ENCODE results near the gene PLA2G15. TPM values are rescaled to one million over a fixed set of nuclear protein-coding genes. Genes with fewer than 3 reads are reported as not detected.

Gene PLA2G15
- total RNA-seq, 1 donor from 2014 or later: 26.8 TPM

DNA sequence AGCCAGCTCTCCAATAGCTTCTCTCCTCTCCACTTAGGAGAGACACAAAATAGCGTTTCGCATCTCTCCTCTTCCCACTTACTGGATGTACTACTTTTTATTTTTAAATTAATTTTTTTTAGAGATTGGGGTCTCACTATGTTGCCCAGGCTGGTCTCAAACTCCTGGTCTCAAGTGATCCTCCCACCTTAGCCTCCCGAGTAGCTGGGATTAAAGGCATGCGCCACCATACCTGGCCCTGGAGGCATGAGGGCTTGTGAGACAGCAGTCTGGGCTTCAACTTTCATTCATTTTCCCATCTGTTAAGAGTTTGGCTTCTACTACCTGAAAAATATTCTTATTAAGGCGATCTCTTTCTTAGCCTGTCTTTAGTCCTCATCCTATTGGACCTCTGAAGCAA is 47.3 kb downstream of the PLA2G15 start:
- TF ChIP-seq EZH2 (IDR thresholded peaks at IDR 0.05; ENCODE audit: insufficient read depth, low read length) (no peak), CTCF (IDR thresholded peaks at IDR 0.05; ENCODE audit: insufficient read depth, low read depth, low read length) (no peak)
- no peaks in the 10 kb centered on the region for H3K9me3 Mint-ChIP-seq (ENCODE audit: unreplicated experiment)
- H3K4me1 Mint-ChIP-seq (ENCODE audit: low read depth, unreplicated experiment): peaks cover 20% of the 10 kb centered on the region
- no peak overlapping the region for H3K9ac ChIP-seq (ENCODE audit: low read length)
- FAIRE-seq (no peak), DNase-seq (ENCODE audit: low read depth) (no peak)
- no peak overlapping the region for H3K4me2 ChIP-seq (ENCODE audit: low read length)
- no peak overlapping the region for H3K27ac ChIP-seq (ENCODE audit: low read depth, low read length)
- H4K20me1 ChIP-seq (ENCODE audit: insufficient read depth, low read length): peaks cover 76% of the 10 kb centered on the region
- no peaks in the 10 kb centered on the region for H3K27me3 Mint-ChIP-seq (ENCODE audit: low read depth, unreplicated experiment)
- no peaks in the 10 kb centered on the region for H3K27me3 ChIP-seq (ENCODE audit: insufficient read depth, low read length)
- H3K27ac Mint-ChIP-seq (ENCODE audit: unreplicated experiment): no peak overlapping the region
- H3K4me1 ChIP-seq (ENCODE audit: insufficient read depth, low read length): peaks cover 17% of the 10 kb centered on the region
- H3K4me3 ChIP-seq (ENCODE audit: insufficient read depth, low read depth, low read length): no peak overlapping the region
- H3K9me3 ChIP-seq (ENCODE audit: insufficient read depth, low read depth, low read length): no peaks in the 10 kb centered on the region
- peaks cover 31% of the 10 kb centered on the region for H3K36me3 ChIP-seq (ENCODE audit: insufficient read depth, low read length)
- peaks cover 28% of the 10 kb centered on the region for H3K79me2 ChIP-seq (ENCODE audit: insufficient read depth, low read length)
- no peak overlapping the region for H3K4me3 Mint-ChIP-seq (ENCODE audit: unreplicated experiment)
- no peak overlapping the region for H2AFZ ChIP-seq (ENCODE audit: low read depth, low read length)
- H3K36me3 Mint-ChIP-seq (ENCODE audit: low read depth, unreplicated experiment): peaks cover 14% of the 10 kb centered on the region

- Mint-ChIP-seq H3K36me3 (ENCODE audit: low read depth, unreplicated experiment) (peaks cover 11% of the 10 kb centered on the region), H3K4me3 (ENCODE audit: unreplicated experiment) (no peak overlapping the region), H3K4me1 (ENCODE audit: low read depth, unreplicated experiment) (peaks cover 40% of the 10 kb centered on the region), H3K9me3 (ENCODE audit: unreplicated experiment) (no peaks in the 10 kb centered on the region), H3K27me3 (ENCODE audit: low read depth, unreplicated experiment) (no peaks in the 10 kb centered on the region), H3K27ac (ENCODE audit: unreplicated experiment) (no peak overlapping the region)
- Histone ChIP-seq H3K9ac (ENCODE audit: low read length) (no peak overlapping the region), H3K4me3 (ENCODE audit: insufficient read depth, low read depth, low read length) (no peak overlapping the region), H3K27me3 (ENCODE audit: insufficient read depth, low read length) (no peaks in the 10 kb centered on the region), H3K27ac (ENCODE audit: low read depth, low read length) (no peak overlapping the region), H4K20me1 (ENCODE audit: insufficient read depth, low read length) (peaks cover 79% of the 10 kb centered on the region), H3K4me2 (ENCODE audit: low read length) (no peak overlapping the region), H3K9me3 (ENCODE audit: insufficient read depth, low read depth, low read length) (no peaks in the 10 kb centered on the region), H3K4me1 (ENCODE audit: insufficient read depth, low read length) (peaks cover 13% of the 10 kb centered on the region), H3K36me3 (ENCODE audit: insufficient read depth, low read length) (peaks cover 58% of the 10 kb centered on the region), H2AFZ (ENCODE audit: low read depth, low read length) (no peak overlapping the region), H3K79me2 (ENCODE audit: insufficient read depth, low read length) (peaks cover 24% of the 10 kb centered on the region)
- TF ChIP-seq EZH2 (IDR thresholded peaks at IDR 0.05; ENCODE audit: insufficient read depth, low read length): no peak
- TF ChIP-seq CTCF (IDR thresholded peaks at IDR 0.05; ENCODE audit: insufficient read depth, low read depth, low read length): no peak
- DNase-seq (ENCODE audit: low read depth) (no peak), FAIRE-seq (no peak)
Measured at GRCh38 chr16:68296291-68296690, 51.1 kb downstream of the PLA2G15 start.

- H4K20me1 ChIP-seq (ENCODE audit: insufficient read depth, low read length): peaks cover 76% of the 10 kb centered on the region
- H3K9ac ChIP-seq (ENCODE audit: low read length): no peak overlapping the region
- H3K79me2 ChIP-seq (ENCODE audit: insufficient read depth, low read length): peaks cover 20% of the 10 kb centered on the region
- no peak overlapping the region for H3K27ac Mint-ChIP-seq (ENCODE audit: unreplicated experiment)
- FAIRE-seq: no peak
- no peak overlapping the region for H3K4me3 ChIP-seq (ENCODE audit: insufficient read depth, low read depth, low read length)
- peaks cover 59% of the 10 kb centered on the region for H3K36me3 ChIP-seq (ENCODE audit: insufficient read depth, low read length)
- H2AFZ ChIP-seq (ENCODE audit: low read depth, low read length): no peak overlapping the region
- no peak for DNase-seq (ENCODE audit: low read depth)
- no peak for TF ChIP-seq EZH2 (IDR thresholded peaks at IDR 0.05; ENCODE audit: insufficient read depth, low read length)
- TF ChIP-seq CTCF (IDR thresholded peaks at IDR 0.05; ENCODE audit: insufficient read depth, low read depth, low read length): no peak
- H3K9me3 Mint-ChIP-seq (ENCODE audit: unreplicated experiment): no peaks in the 10 kb centered on the region
- no peak overlapping the region for H3K4me2 ChIP-seq (ENCODE audit: low read length)
- no peaks in the 10 kb centered on the region for H3K27me3 Mint-ChIP-seq (ENCODE audit: low read depth, unreplicated experiment)
- H3K4me3 Mint-ChIP-seq (ENCODE audit: unreplicated experiment): no peak overlapping the region
- no peak overlapping the region for H3K27ac ChIP-seq (ENCODE audit: low read depth, low read length)
- H3K36me3 Mint-ChIP-seq (ENCODE audit: low read depth, unreplicated experiment): peaks cover 11% of the 10 kb centered on the region
- H3K9me3 ChIP-seq (ENCODE audit: insufficient read depth, low read depth, low read length): no peaks in the 10 kb centered on the region
- H3K27me3 ChIP-seq (ENCODE audit: insufficient read depth, low read length): no peaks in the 10 kb centered on the region
- H3K4me1 ChIP-seq (ENCODE audit: insufficient read depth, low read length): peaks cover 13% of the 10 kb centered on the region
- H3K4me1 Mint-ChIP-seq (ENCODE audit: low read depth, unreplicated experiment): peaks cover 43% of the 10 kb centered on the region
Measured at GRCh38 chr16:68296693-68297092, 51.5 kb downstream of the PLA2G15 start.
